NCI-H82 treated with DMSO at 0.1 percent for 48 hours (cell line): ENCODE measurements around the gene NPR2.

Source experiments
- DNase-seq: peaks from one replicate; lab custom pipeline; 2025; ENCODE audit not compliant: unreplicated experiment; lab: John Stamatoyannopoulos, UW

The NPR2 gene

GRCh38 chr9:35829084-35829763, 37.8 kb downstream of the NPR2 start, which contains the start of gene TMEM8B:
Gene TMEM8B, plus strand, starts transcription at chr9:35829228. Its CDS starts 220 bp downstream, at chr9:35829448.
- peak; percentile 56 for DNase-seq

GRCh38 chr9:35829764-35830096, 38.3 kb downstream of the NPR2 start:
- DNase-seq: no peak

GRCh38 chr9:35831040-35831439, 39.6 kb downstream of the NPR2 start:
- DNase-seq: no peak

GRCh38 chr9:35832814-35833213, 41.4 kb downstream of the NPR2 start:
- no peak for DNase-seq

GRCh38 chr9:35834260-35835215, 43.1 kb downstream of the NPR2 start:
- DNase-seq: no peak

GRCh38 chr9:35835216-35835632, 43.8 kb downstream of the NPR2 start:
- no peak for DNase-seq

GRCh38 chr9:35835766-35836165, 44.4 kb downstream of the NPR2 start:
- no peak for DNase-seq

- no peak for DNase-seq
These were observed 45.2 kb downstream of the NPR2 start for GRCh38 chr9:35836595-35836994.

- no peak for DNase-seq
These were observed 48.5 kb downstream of the NPR2 start for GRCh38 chr9:35839926-35840325.

- DNase-seq: no peak
These were observed 49.7 kb downstream of the NPR2 start for GRCh38 chr9:35840881-35841644.

GRCh38 chr9:35841645-35841900, 50.2 kb downstream of the NPR2 start:
- no peak for DNase-seq

- DNase-seq: no peak
These were observed 50.8 kb downstream of the NPR2 start for GRCh38 chr9:35842020-35842745.

- DNase-seq: no peak
These were observed 51.4 kb downstream of the NPR2 start for GRCh38 chr9:35842795-35843194.

- DNase-seq: no peak
These were observed 53.4 kb downstream of the NPR2 start for GRCh38 chr9:35844628-35845270.

GRCh38 chr9:35845824-35846771, 54.7 kb downstream of the NPR2 start:
- no peak for DNase-seq

- no peak for DNase-seq
These were observed 56.6 kb downstream of the NPR2 start for GRCh38 chr9:35847792-35848572.

- no peak for DNase-seq
These were observed 61.0 kb downstream of the NPR2 start for GRCh38 chr9:35852267-35852815.
